Neural progenitor cell (in vitro differentiated cells): ENCODE measurements around the gene UBR7. TPM values are rescaled to one million over a fixed set of nuclear protein-coding genes. Genes with fewer than 3 reads are reported as not detected.
A peak's percentile ranks its signal among the peaks of the same experiment; 100 is the strongest.
"Not testable (repeated sequence)": the region's sequence is repeated elsewhere in the genome, so short reads cannot be mapped to it uniquely, and the experiment has no call there.

Experiments
- DNase-seq: peaks from one replicate; pipeline ENCODE4 v3.0.0-alpha.2; 2016; ENCODE audit warnings: low spot score
- H2AFZ ChIP-seq: fragments of 200-600 bp; sonication (generic); replicated peaks from 2 replicates; pipeline ENCODE4 v1.6.1; 2016; ENCODE audit warnings: antibody characterized with exemption
- H3F3A ChIP-seq: fragments of 200-600 bp; sonication (generic); 2 replicates; pipeline ENCODE4 v1.6.1; 2016; ENCODE audit warnings: antibody characterized with exemption, low read depth
- H3K27ac ChIP-seq: fragments of 200-600 bp; sonication (generic); 2 replicates; pipeline ENCODE4 v1.5.1; 2016; ENCODE audit warnings: mild to moderate bottlenecking
- H3K27me3 ChIP-seq: fragments of 200-600 bp; sonication (generic); 2 replicates; pipeline ENCODE4 v1.6.1; 2016; ENCODE audit warnings: mild to moderate bottlenecking, moderate library complexity
- H3K36me3 ChIP-seq: fragments of 200-600 bp; sonication (generic); 2 replicates; pipeline ENCODE4 v1.5.1; 2016
- H3K4me1 ChIP-seq: fragments of 200-600 bp; sonication (generic); 2 replicates; pipeline ENCODE4 v1.6.1; 2016; ENCODE audit warnings: mixed run types
- H3K4me2 ChIP-seq: fragments of 200-600 bp; sonication (generic); 2 replicates; pipeline ENCODE4 v1.6.1; 2016
- H3K4me3 ChIP-seq: fragments of 200-600 bp; sonication (generic); 2 replicates; pipeline ENCODE4 v1.5.1; 2016
- H3K79me2 ChIP-seq: fragments of 200-600 bp; sonication (generic); 2 replicates; pipeline ENCODE4 v1.6.1; 2016; ENCODE audit warnings: low read depth
- H3K9ac ChIP-seq: fragments of 200-600 bp; sonication (generic); 2 replicates; pipeline ENCODE4 v1.6.1; 2016
- H3K9me3 ChIP-seq: fragments of 200-600 bp; sonication (generic); 2 replicates; pipeline ENCODE4 v1.5.1; 2016; ENCODE audit warnings: low read depth
- H4K20me1 ChIP-seq: fragments of 200-600 bp; sonication (generic); 2 replicates; pipeline ENCODE4 v1.6.1; 2016; ENCODE audit warnings: low read depth
- H3K27ac Mint-ChIP-seq: 3 replicates; pipeline ENCODE4 v1.8.0; 2021; ENCODE audit warnings: mixed read lengths
- H3K27me3 Mint-ChIP-seq: 2 replicates; pipeline ENCODE4 v1.8.0; 2022; ENCODE audit warnings: low read depth, mild to moderate bottlenecking, inconsistent platforms, moderate library complexity, mixed read lengths; ENCODE audit not compliant: insufficient read depth
- H3K36me3 Mint-ChIP-seq: 3 replicates; pipeline ENCODE4 v1.8.0; 2021; ENCODE audit warnings: mixed read lengths
- H3K4me1 Mint-ChIP-seq: 3 replicates; pipeline ENCODE4 v1.8.0; 2021; ENCODE audit warnings: mixed read lengths
- H3K4me3 Mint-ChIP-seq: 3 replicates; pipeline ENCODE4 v1.8.0; 2021; ENCODE audit warnings: mild to moderate bottlenecking, moderate library complexity, mixed read lengths
- H3K9me3 Mint-ChIP-seq: 3 replicates; pipeline ENCODE4 v1.8.0; 2020; ENCODE audit warnings: mixed read lengths
- EZH2 ChIP-seq: fragments of 200-600 bp; sonication (generic); IDR thresholded peaks from 2 replicates; pipeline ENCODE4 v1.6.1; 2017; ENCODE audit warnings: antibody characterized with exemption, mild to moderate bottlenecking, moderate library complexity
- EZH2phosphoT487 ChIP-seq: fragments of 200-600 bp; sonication (generic); IDR thresholded peaks from 2 replicates; pipeline ENCODE4 v1.6.1; 2017; ENCODE audit warnings: antibody characterized with exemption
- total RNA-seq: library from RNA; depleted of rRNA; stranded (reverse); fragments of >200 nt; gene quantifications from 2 replicates; pipeline ENCODE4 v1.2.3, GENCODE V29; 2015; ENCODE audit warnings: low replicate concordance
- TF ChIP-seq, protein P1 (sequence below): fragments of 200-600 bp; sonication (generic); IDR thresholded peaks from 2 replicates; pipeline ENCODE4 v1.5.1; 2017; ENCODE audit warnings: antibody characterized with exemption, mild to moderate bottlenecking

Gene UBR7
- total RNA-seq, 1 donor from 2014 or later, result 55.7 TPM

- H3K4me3 ChIP-seq, result no peak overlapping the region
- no peaks in the 10 kb centered on the region for H3K9me3 ChIP-seq
- Mint-ChIP-seq H3K9me3 (peaks cover 2% of the 10 kb centered on the region), H3K4me1 (peaks cover 11% of the 10 kb centered on the region), H3K36me3 (no peaks in the 10 kb centered on the region), H3K27me3 (no peaks in the 10 kb centered on the region), H3K27ac (no peak overlapping the region), H3K4me3 (no peak overlapping the region)
- no peak overlapping the region for H2AFZ ChIP-seq
- H3K9ac ChIP-seq, result no peak overlapping the region
- H3K27ac ChIP-seq, result no peak overlapping the region
- DNase-seq, result no peak
- H3K79me2 ChIP-seq, result no peaks in the 10 kb centered on the region
- H3K36me3 ChIP-seq, result no peaks in the 10 kb centered on the region
- no peaks in the 10 kb centered on the region for H3K4me1 ChIP-seq
- TF ChIP-seq, protein P1, sequence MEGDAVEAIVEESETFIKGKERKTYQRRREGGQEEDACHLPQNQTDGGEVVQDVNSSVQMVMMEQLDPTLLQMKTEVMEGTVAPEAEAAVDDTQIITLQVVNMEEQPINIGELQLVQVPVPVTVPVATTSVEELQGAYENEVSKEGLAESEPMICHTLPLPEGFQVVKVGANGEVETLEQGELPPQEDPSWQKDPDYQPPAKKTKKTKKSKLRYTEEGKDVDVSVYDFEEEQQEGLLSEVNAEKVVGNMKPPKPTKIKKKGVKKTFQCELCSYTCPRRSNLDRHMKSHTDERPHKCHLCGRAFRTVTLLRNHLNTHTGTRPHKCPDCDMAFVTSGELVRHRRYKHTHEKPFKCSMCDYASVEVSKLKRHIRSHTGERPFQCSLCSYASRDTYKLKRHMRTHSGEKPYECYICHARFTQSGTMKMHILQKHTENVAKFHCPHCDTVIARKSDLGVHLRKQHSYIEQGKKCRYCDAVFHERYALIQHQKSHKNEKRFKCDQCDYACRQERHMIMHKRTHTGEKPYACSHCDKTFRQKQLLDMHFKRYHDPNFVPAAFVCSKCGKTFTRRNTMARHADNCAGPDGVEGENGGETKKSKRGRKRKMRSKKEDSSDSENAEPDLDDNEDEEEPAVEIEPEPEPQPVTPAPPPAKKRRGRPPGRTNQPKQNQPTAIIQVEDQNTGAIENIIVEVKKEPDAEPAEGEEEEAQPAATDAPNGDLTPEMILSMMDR, result no peak
- TF ChIP-seq EZH2 (no peak), EZH2phosphoT487 (no peak)
- H4K20me1 ChIP-seq, result no peaks in the 10 kb centered on the region
- peaks cover 12% of the 10 kb centered on the region for H3F3A ChIP-seq
- H3K27me3 ChIP-seq, result no peaks in the 10 kb centered on the region
- no peak overlapping the region for H3K4me2 ChIP-seq
Measured at GRCh38 chr14:93161411-93161940, 45.6 kb upstream of the UBR7 start.

DNA sequence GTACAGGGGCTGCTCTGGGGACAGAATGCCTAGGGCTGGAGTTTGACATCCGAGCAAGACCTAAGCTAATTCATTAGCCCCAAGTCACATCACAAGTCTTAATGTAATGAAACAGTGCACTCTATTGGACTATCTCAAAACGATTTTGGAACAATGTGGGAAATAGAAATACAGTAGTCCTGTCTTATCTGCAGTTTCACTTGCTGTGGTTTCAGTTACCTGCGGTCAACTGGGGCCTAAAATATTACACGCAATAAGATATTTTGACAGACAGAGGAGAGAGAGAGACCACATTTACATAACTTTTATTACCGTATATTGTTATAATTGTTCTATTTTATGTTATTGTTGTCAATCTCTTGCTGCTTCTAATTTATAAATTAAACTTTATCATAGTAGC lies 43.5 kb upstream of the UBR7 start:
- Mint-ChIP-seq H3K27me3 (no peaks in the 10 kb centered on the region), H3K4me1 (peaks cover 11% of the 10 kb centered on the region), H3K36me3 (no peaks in the 10 kb centered on the region), H3K9me3 (peaks cover 2% of the 10 kb centered on the region), H3K4me3 (no peak overlapping the region), H3K27ac (no peak overlapping the region)
- no peaks in the 10 kb centered on the region for H3K4me1 ChIP-seq
- no peak overlapping the region for H2AFZ ChIP-seq
- no peak overlapping the region for H3K9ac ChIP-seq
- peaks cover 6% of the 10 kb centered on the region for H3F3A ChIP-seq
- no peak overlapping the region for H3K4me2 ChIP-seq
- H4K20me1 ChIP-seq, result no peaks in the 10 kb centered on the region
- H3K4me3 ChIP-seq, result no peak overlapping the region
- DNase-seq, result no peak
- no peaks in the 10 kb centered on the region for H3K36me3 ChIP-seq
- H3K27me3 ChIP-seq, result no peaks in the 10 kb centered on the region
- no peaks in the 10 kb centered on the region for H3K79me2 ChIP-seq
- no peaks in the 10 kb centered on the region for H3K9me3 ChIP-seq
- TF ChIP-seq EZH2 (no peak), EZH2phosphoT487 (no peak)
- TF ChIP-seq, protein P1, result no peak
- no peak overlapping the region for H3K27ac ChIP-seq

DNA sequence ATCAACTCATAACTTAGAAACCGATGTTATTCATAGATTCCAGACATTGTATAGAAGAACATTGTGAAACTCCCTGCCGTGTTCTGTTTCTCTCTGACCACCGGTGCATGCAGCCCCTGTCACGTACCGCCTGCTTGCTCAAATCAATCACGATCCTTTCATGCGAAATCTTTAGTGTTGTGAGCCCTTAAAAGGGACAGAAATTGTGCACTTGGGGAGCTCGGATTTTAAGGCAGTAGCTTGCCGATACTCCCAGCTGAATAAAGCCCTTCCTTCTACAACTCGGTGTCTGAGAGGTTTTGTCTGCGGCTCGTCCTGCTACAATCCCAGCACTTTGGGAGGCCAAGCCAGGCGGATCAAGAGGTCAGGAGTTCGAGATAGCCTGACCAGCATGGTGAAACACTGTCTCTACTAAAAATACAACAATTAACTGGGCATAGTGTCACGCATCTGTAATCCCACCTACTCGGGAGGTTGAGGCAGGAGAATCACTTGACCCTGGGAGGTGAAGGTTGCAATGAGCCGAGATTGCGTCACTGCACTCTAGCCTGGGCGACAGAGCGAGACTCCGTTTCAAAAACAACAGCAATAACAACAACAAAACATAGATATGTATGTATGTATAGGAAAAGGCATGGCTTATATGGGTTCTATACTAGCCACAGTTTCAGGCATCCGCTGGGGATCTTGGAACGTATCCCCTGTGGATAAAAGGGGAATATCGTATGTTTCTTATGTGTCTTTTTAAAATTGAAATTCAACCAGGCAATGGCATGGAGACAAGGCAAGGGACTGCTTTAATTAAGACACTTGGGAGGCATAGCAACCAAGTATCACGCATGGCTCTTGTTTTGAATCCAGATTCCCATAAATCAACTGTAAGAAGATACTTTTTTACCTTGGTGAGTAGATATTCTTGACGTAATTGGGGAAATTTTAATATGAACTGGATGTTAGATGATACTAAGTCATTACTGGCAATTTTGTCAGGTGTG lies 41.5 kb upstream of the UBR7 start:
- not testable (repeated sequence) for H3F3A ChIP-seq, H3K36me3 Mint-ChIP-seq, DNase-seq, H3K9ac ChIP-seq, H3K4me1 ChIP-seq, H3K27ac ChIP-seq, H4K20me1 ChIP-seq, H3K9me3 Mint-ChIP-seq, H2AFZ ChIP-seq, H3K9me3 ChIP-seq, H3K4me3 ChIP-seq, H3K27me3 ChIP-seq, H3K79me2 ChIP-seq, H3K4me2 ChIP-seq, H3K36me3 ChIP-seq, H3K27me3 Mint-ChIP-seq
- Mint-ChIP-seq H3K4me3 (peak overlapping the region; percentile 48), H3K4me1 (peaks cover 11% of the 10 kb centered on the region), H3K27ac (peak overlapping the region; percentile 93)

- not testable (repeated sequence) for H3K4me3 Mint-ChIP-seq, H3K27ac ChIP-seq, H3K27me3 Mint-ChIP-seq, H3K36me3 ChIP-seq, H3K9me3 Mint-ChIP-seq, H3K27me3 ChIP-seq, H4K20me1 ChIP-seq, H3K4me1 ChIP-seq, DNase-seq, H3K9me3 ChIP-seq, H3K27ac Mint-ChIP-seq, H3K79me2 ChIP-seq, H2AFZ ChIP-seq, H3F3A ChIP-seq, H3K4me3 ChIP-seq, H3K4me2 ChIP-seq, H3K36me3 Mint-ChIP-seq, H3K9ac ChIP-seq
- peaks cover 11% of the 10 kb centered on the region for H3K4me1 Mint-ChIP-seq
Measured at GRCh38 chr14:93168610-93169009, 38.4 kb upstream of the UBR7 start.

DNA sequence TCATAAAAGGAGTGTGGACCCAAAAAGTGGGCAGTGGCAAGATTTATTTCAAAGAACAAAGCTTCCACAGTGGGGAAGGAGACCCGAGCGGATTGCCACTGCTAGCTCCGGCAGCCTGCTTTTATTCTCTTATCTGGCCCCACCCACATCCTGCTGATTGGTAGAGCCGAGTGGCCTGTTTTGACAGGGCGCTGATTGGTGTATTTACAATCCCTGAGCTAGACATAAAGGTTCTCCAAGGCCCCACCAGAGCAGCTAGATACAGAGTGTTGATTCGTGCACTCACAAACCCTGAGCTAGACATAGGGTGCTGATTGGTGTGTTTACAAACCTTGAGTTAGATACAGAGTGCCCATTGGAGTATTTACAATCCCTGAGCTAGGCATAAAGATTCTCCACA lies 37.4 kb upstream of the UBR7 start:
- not testable (repeated sequence) for H4K20me1 ChIP-seq, H3K27ac ChIP-seq, H2AFZ ChIP-seq, H3K4me3 Mint-ChIP-seq, H3K9ac ChIP-seq, H3K9me3 ChIP-seq, H3K27me3 Mint-ChIP-seq, H3K4me2 ChIP-seq, DNase-seq, H3K36me3 Mint-ChIP-seq, H3K4me3 ChIP-seq, H3F3A ChIP-seq, H3K79me2 ChIP-seq, H3K27me3 ChIP-seq, H3K9me3 Mint-ChIP-seq, H3K36me3 ChIP-seq, H3K4me1 ChIP-seq
- H3K4me1 Mint-ChIP-seq, result peaks cover 13% of the 10 kb centered on the region
- H3K27ac Mint-ChIP-seq, result peak overlapping the region; percentile 3

- H2AFZ ChIP-seq, H3K27me3 ChIP-seq, H3K36me3 Mint-ChIP-seq, H4K20me1 ChIP-seq, H3K9me3 Mint-ChIP-seq, H3K4me3 ChIP-seq, H3K27me3 Mint-ChIP-seq, H3K36me3 ChIP-seq, H3F3A ChIP-seq, H3K9me3 ChIP-seq, DNase-seq, H3K27ac ChIP-seq, H3K27ac Mint-ChIP-seq, H3K9ac ChIP-seq, H3K79me2 ChIP-seq, H3K4me1 ChIP-seq, H3K4me2 ChIP-seq, H3K4me3 Mint-ChIP-seq: not testable (repeated sequence)
- H3K4me1 Mint-ChIP-seq, result peaks cover 10% of the 10 kb centered on the region
Measured at GRCh38 chr14:93170141-93170540, 36.9 kb upstream of the UBR7 start.
